HG03045 (cell line): ENCODE data around the gene SLC31A1.
"Not testable (repeated sequence)": the region's sequence is repeated elsewhere in the genome, so short reads cannot be mapped to it uniquely, and the experiment has no call there.

Experiments
- ATAC-seq: cut with Tn5 transposase; IDR thresholded peaks from one replicate; pipeline ENCODE4 v1.9.1; 2021; ENCODE audit warnings: mild to moderate bottlenecking, moderate library complexity; ENCODE audit not compliant: unreplicated experiment

Gene SLC31A1

GRCh38 chr9:113258282-113258681 is 36.9 kb downstream of the SLC31A1 start:
- ATAC-seq = no peak

- no peak for ATAC-seq
Observed at GRCh38 chr9:113261917-113262671, 40.8 kb downstream of the SLC31A1 start.

- ATAC-seq = no peak
Observed at GRCh38 chr9:113266174-113266573, 44.8 kb downstream of the SLC31A1 start.

- no peak for ATAC-seq
Observed at GRCh38 chr9:113267911-113268566, 46.7 kb downstream of the SLC31A1 start.

- no peak for ATAC-seq
Observed at GRCh38 chr9:113269355-113269754, 48.0 kb downstream of the SLC31A1 start.

- no peak for ATAC-seq
Observed at GRCh38 chr9:113269871-113270270, 48.5 kb downstream of the SLC31A1 start.

- ATAC-seq = peak; percentile 1
Observed at GRCh38 chr9:113274474-113275156, 53.3 kb downstream of the SLC31A1 start.

- ATAC-seq = peak; percentile 98
Observed at GRCh38 chr9:113275157-113276131, 54.1 kb downstream of the SLC31A1 start, which contains the start of the genes CDC26 and PRPF4. CDC26 (minus strand) TSS chr9:113275572; CDS start chr9:113272507, 3,065 bp downstream. PRPF4 (plus strand) TSS chr9:113275658; CDS start chr9:113275744, 86 bp downstream.

GRCh38 chr9:113278840-113279239 is 57.5 kb downstream of the SLC31A1 start:
- ATAC-seq = no peak

GRCh38 chr9:113281356-113281755 is 60.0 kb downstream of the SLC31A1 start:
- no peak for ATAC-seq

GRCh38 chr9:113289091-113289490 is 67.7 kb downstream of the SLC31A1 start:
- ATAC-seq = no peak

- no peak for ATAC-seq
Observed at GRCh38 chr9:113290052-113290607, 68.8 kb downstream of the SLC31A1 start.

GRCh38 chr9:113293285-113293878 is 72.0 kb downstream of the SLC31A1 start:
- no peak for ATAC-seq

GRCh38 chr9:113296247-113296646 is 74.9 kb downstream of the SLC31A1 start:
- ATAC-seq = not testable (repeated sequence)

- no peak for ATAC-seq
Observed at GRCh38 chr9:113296796-113297558, 75.6 kb downstream of the SLC31A1 start.

GRCh38 chr9:113298311-113298710 is 77.0 kb downstream of the SLC31A1 start:
- ATAC-seq = no peak

- no peak for ATAC-seq
Observed at GRCh38 chr9:113298924-113299770, 77.8 kb downstream of the SLC31A1 start.

- ATAC-seq = no peak
Observed at GRCh38 chr9:113299800-113300292, 78.5 kb downstream of the SLC31A1 start.
